SK-N-SH (cell line): ENCODE measurements around the gene TECR.

ENCODE experiments used
- CTCF ChIP-seq: fragments of 200-600 bp; sonication (generic); IDR thresholded peaks from 2 replicates; pipeline ENCODE4 v1.6.1; 2017; ENCODE audit warnings: antibody characterized with exemption, mild to moderate bottlenecking, moderate library complexity
- EP300 ChIP-seq, 2 experiments: IDR thresholded peaks; 2 replicates each; pipeline versions ENCODE4 v1.4.0 to v1.6.1; 2012; ENCODE audit warnings: borderline replicate concordance in 1 of 2, low read depth in 1 of 2, low read length in 1 of 2
- IRF3 ChIP-seq: fragments of 150-350 bp; IDR thresholded peaks from 2 replicates; pipeline ENCODE4 v1.6.1; 2016; ENCODE audit warnings: mild to moderate bottlenecking, low read depth, low read length
- POLR2AphosphoS5 ChIP-seq: IDR thresholded peaks from 2 replicates; pipeline ENCODE4 v1.6.1; 2012; ENCODE audit warnings: low read depth, low read length
- TEAD4 ChIP-seq: IDR thresholded peaks from 2 replicates; pipeline ENCODE4 v1.4.0; 2012; ENCODE audit warnings: mild to moderate bottlenecking, borderline replicate concordance; ENCODE audit not compliant: insufficient read depth

DNA sequence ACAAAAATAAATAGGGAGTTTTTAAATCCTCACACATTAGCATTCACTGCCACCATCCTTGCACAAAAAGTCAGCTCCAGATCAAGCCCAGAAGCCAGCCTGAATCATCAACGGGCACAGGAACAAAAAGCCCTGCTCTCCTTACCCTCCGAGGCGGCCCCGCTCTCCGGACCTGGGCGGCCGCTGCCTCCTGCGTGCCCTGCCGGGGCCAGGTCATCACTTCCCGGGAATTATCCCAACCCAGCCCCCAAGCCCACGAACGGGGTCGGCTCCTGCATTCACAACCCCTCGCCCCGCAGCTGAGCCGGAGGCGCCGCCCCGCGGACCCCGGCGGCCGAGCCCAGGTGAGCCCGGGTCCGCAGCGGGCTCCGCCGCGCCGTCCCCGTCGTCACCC, 12.0 kb upstream of the TECR start:
- no peak for TF ChIP-seq EP300 (IDR thresholded peaks at IDR 0.05; ENCODE audit: borderline replicate concordance in 1 of 2, low read depth in 1 of 2, low read length in 1 of 2)
- TF ChIP-seq POLR2AphosphoS5: no peak
- no peak for TF ChIP-seq IRF3
- TF ChIP-seq CTCF: no peak
- TF ChIP-seq TEAD4: no peak
